Astrocyte (in vitro differentiated cells and primary cell): ENCODE data around the gene VEZT. TPM values are rescaled to one million over a fixed set of nuclear protein-coding genes. Genes with fewer than 3 reads are reported as not detected.

Source experiments
- DNase-seq: peaks from one replicate; pipeline ENCODE4 v3.0.0-alpha.2; 2010; ENCODE audit warnings: low read depth
- FAIRE-seq: peaks from 2 replicates; lab custom pipeline; 2011; peaks lifted over from hg19 to GRCh38; lab: Jason Lieb, UNC
- H2AFZ ChIP-seq: 2 replicates; pipeline ENCODE4 v1.6.0; 2012; ENCODE audit warnings: low read depth, low read length, inconsistent platforms
- H3K27ac ChIP-seq: 2 replicates; pipeline ENCODE4 v1.5.1; 2011; ENCODE audit warnings: low read depth, low read length, inconsistent platforms
- H3K27me3 ChIP-seq: 2 replicates; pipeline ENCODE4 v1.6.0; 2011; ENCODE audit warnings: low read length, inconsistent platforms; ENCODE audit not compliant: insufficient read depth
- H3K36me3 ChIP-seq: 2 replicates; pipeline ENCODE4 v1.5.1; 2011; ENCODE audit warnings: low read length, inconsistent platforms; ENCODE audit not compliant: insufficient read depth
- H3K4me1 ChIP-seq: 2 replicates; pipeline ENCODE4 v1.5.1; 2011; ENCODE audit warnings: low read length, inconsistent platforms; ENCODE audit not compliant: insufficient read depth
- H3K4me2 ChIP-seq: 2 replicates; pipeline ENCODE4 v1.6.0; 2012; ENCODE audit warnings: low read length, inconsistent platforms
- H3K4me3 ChIP-seq: 2 replicates; pipeline ENCODE4 v1.5.1; 2011; ENCODE audit warnings: low read depth, mild to moderate bottlenecking, low read length, inconsistent platforms; ENCODE audit not compliant: insufficient read depth
- H3K79me2 ChIP-seq: 2 replicates; pipeline ENCODE4 v1.6.0; 2012; ENCODE audit warnings: mild to moderate bottlenecking, low read length, inconsistent platforms; ENCODE audit not compliant: insufficient read depth
- H3K9ac ChIP-seq: 2 replicates; pipeline ENCODE4 v1.6.0; 2012; ENCODE audit warnings: mild to moderate bottlenecking, low read length, inconsistent platforms
- H3K9me3 ChIP-seq: 2 replicates; pipeline ENCODE4 v1.5.1; 2012; ENCODE audit warnings: low read depth, mild to moderate bottlenecking, low read length, inconsistent platforms; ENCODE audit not compliant: insufficient read depth
- H4K20me1 ChIP-seq: 2 replicates; pipeline ENCODE4 v1.6.0; 2012; ENCODE audit warnings: low read length, inconsistent platforms; ENCODE audit not compliant: insufficient read depth
- H3K27ac Mint-ChIP-seq: one replicate; pipeline ENCODE4 v1.8.0; 2021; ENCODE audit warnings: mild to moderate bottlenecking, mixed read lengths; ENCODE audit not compliant: unreplicated experiment
- H3K27me3 Mint-ChIP-seq: one replicate; pipeline ENCODE4 v1.8.0; 2021; ENCODE audit warnings: low read depth, mixed read lengths; ENCODE audit not compliant: unreplicated experiment
- H3K36me3 Mint-ChIP-seq: one replicate; pipeline ENCODE4 v1.8.0; 2021; ENCODE audit warnings: low read depth, mixed read lengths; ENCODE audit not compliant: unreplicated experiment
- H3K4me1 Mint-ChIP-seq: one replicate; pipeline ENCODE4 v1.8.0; 2021; ENCODE audit warnings: low read depth, mixed read lengths; ENCODE audit not compliant: unreplicated experiment
- H3K4me3 Mint-ChIP-seq: one replicate; pipeline ENCODE4 v1.8.0; 2021; ENCODE audit warnings: mild to moderate bottlenecking, moderate library complexity, mixed read lengths; ENCODE audit not compliant: unreplicated experiment
- H3K9me3 Mint-ChIP-seq: one replicate; pipeline ENCODE4 v1.8.0; 2021; ENCODE audit warnings: mild to moderate bottlenecking, mixed read lengths; ENCODE audit not compliant: unreplicated experiment
- CTCF ChIP-seq: IDR thresholded peaks from 2 replicates; pipeline ENCODE4 v1.5.1; 2011; ENCODE audit warnings: low read depth, mild to moderate bottlenecking, inconsistent platforms, low read length, moderate library complexity; ENCODE audit not compliant: insufficient read depth
- EZH2 ChIP-seq: IDR thresholded peaks from 2 replicates; pipeline ENCODE4 v1.6.1; 2012; ENCODE audit warnings: mild to moderate bottlenecking, low read length, inconsistent platforms; ENCODE audit not compliant: insufficient read depth
- total RNA-seq: library from RNA; stranded (reverse); gene quantifications from 2 replicates; pipeline ENCODE4 v1.2.1, GENCODE V29; 2021

The VEZT gene
- total RNA-seq, 1 donor from 2014 or later = 106 TPM

- no peaks in the 10 kb centered on the region for H3K79me2 ChIP-seq
- H3K4me3 Mint-ChIP-seq = no peak overlapping the region
- DNase-seq (no peak), FAIRE-seq (no peak)
- H3K4me3 ChIP-seq = no peak overlapping the region
- H3K27ac Mint-ChIP-seq = no peak overlapping the region
- H3K9me3 ChIP-seq = no peaks in the 10 kb centered on the region
- no peak for TF ChIP-seq CTCF
- no peak for TF ChIP-seq EZH2
- H3K9me3 Mint-ChIP-seq = no peaks in the 10 kb centered on the region
- peaks cover 5% of the 10 kb centered on the region for H3K4me1 Mint-ChIP-seq
- no peaks in the 10 kb centered on the region for H3K27me3 Mint-ChIP-seq
- H3K27me3 ChIP-seq = no peaks in the 10 kb centered on the region
- no peak overlapping the region for H3K27ac ChIP-seq
- H3K36me3 ChIP-seq = peaks cover 9% of the 10 kb centered on the region
- H3K4me1 ChIP-seq = peaks cover 5% of the 10 kb centered on the region
- no peak overlapping the region for H2AFZ ChIP-seq
- no peaks in the 10 kb centered on the region for H4K20me1 ChIP-seq
- peaks cover 12% of the 10 kb centered on the region for H3K36me3 Mint-ChIP-seq
- H3K4me2 ChIP-seq = no peak overlapping the region
- H3K9ac ChIP-seq = no peak overlapping the region
These were observed 81.3 kb downstream of the VEZT start for GRCh38 chr12:95298916-95299315.

GRCh38 chr12:95300286-95300685 is 82.7 kb downstream of the VEZT start:
- Histone ChIP-seq H3K79me2 (no peaks in the 10 kb centered on the region), H3K9me3 (no peaks in the 10 kb centered on the region), H2AFZ (no peak overlapping the region), H3K27me3 (no peaks in the 10 kb centered on the region), H3K4me2 (no peak overlapping the region), H3K9ac (no peak overlapping the region), H4K20me1 (no peaks in the 10 kb centered on the region), H3K4me1 (peaks cover 17% of the 10 kb centered on the region), H3K27ac (no peak overlapping the region), H3K4me3 (no peak overlapping the region), H3K36me3 (peaks cover 4% of the 10 kb centered on the region)
- Mint-ChIP-seq H3K4me1 (peaks cover 15% of the 10 kb centered on the region), H3K4me3 (no peak overlapping the region), H3K27me3 (no peaks in the 10 kb centered on the region), H3K27ac (no peak overlapping the region), H3K36me3 (peaks cover 9% of the 10 kb centered on the region), H3K9me3 (no peaks in the 10 kb centered on the region)
- no peak for TF ChIP-seq CTCF
- no peak for TF ChIP-seq EZH2
- no peak for FAIRE-seq
- DNase-seq = no peak

- H3K79me2 ChIP-seq = no peaks in the 10 kb centered on the region
- FAIRE-seq = no peak
- H3K27ac Mint-ChIP-seq = no peak overlapping the region
- no peak overlapping the region for H3K27ac ChIP-seq
- peak overlapping the region; percentile 3 for H3K4me2 ChIP-seq
- no peaks in the 10 kb centered on the region for H3K9me3 Mint-ChIP-seq
- H2AFZ ChIP-seq = no peak overlapping the region
- no peak for TF ChIP-seq CTCF
- no peak for TF ChIP-seq EZH2
- peaks cover 7% of the 10 kb centered on the region for H3K36me3 ChIP-seq
- peaks cover 4% of the 10 kb centered on the region for H3K36me3 Mint-ChIP-seq
- H3K4me1 ChIP-seq = peaks cover 17% of the 10 kb centered on the region
- DNase-seq = peak; percentile 45
- no peak overlapping the region for H3K9ac ChIP-seq
- no peaks in the 10 kb centered on the region for H3K9me3 ChIP-seq
- no peak overlapping the region for H3K4me3 Mint-ChIP-seq
- H3K4me1 Mint-ChIP-seq = peaks cover 17% of the 10 kb centered on the region
- no peak overlapping the region for H3K4me3 ChIP-seq
- no peaks in the 10 kb centered on the region for H3K27me3 ChIP-seq
- no peaks in the 10 kb centered on the region for H4K20me1 ChIP-seq
- H3K27me3 Mint-ChIP-seq = no peaks in the 10 kb centered on the region
These were observed 85.9 kb downstream of the VEZT start for GRCh38 chr12:95303476-95303875.
